Measurements from ENCODE around the gene PER2. TPM values are rescaled to one million over a fixed set of nuclear protein-coding genes. Genes with fewer than 3 reads are reported as not detected.

PER2 gene
- total and polyA plus RNA-seq, 2 donors (not counting 3 experiments of a cell fraction or from before 2014, with no cell fraction given), result 0.86 to 3.8 TPM

DNA sequence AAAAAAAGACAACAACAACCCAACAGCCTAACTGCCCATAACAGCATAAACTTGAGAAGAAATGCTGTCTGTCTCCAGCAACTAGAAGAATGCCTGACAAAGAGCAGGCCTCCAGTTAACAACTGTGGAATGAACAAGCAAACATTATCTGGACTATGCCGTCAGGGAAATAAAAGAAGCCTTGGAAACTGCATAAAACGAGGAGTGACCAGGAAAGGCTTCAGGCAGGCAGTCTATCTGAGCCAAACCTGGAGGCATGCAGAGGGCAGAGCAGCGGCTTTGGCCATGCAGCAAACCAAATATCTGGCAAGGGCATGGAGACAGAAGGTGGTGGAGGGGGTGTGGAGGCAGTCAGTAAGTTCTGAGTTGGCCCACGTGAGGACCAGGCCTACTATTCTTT lies 59.7 kb downstream of the PER2 start:
- no peak for TF ChIP-seq GATA2 (IDR thresholded peaks at IDR 0.05; ENCODE audit: insufficient read depth, insufficient read length, low read depth, low read length)
- intact Hi-C loops (cut with micrococcal nuclease) (no loop called here), dilution Hi-C loops (cut with MboI; ENCODE audit: extremely low pct_ligation_motif_present, low sequenced_read_pairs) (no loop called here)
- Histone ChIP-seq H3K9me3 (replicated peaks; ENCODE audit: control insufficient read depth, insufficient read depth, low read length) (no peaks in the 10 kb centered on the region), H2AFZ (ENCODE audit: low read depth, low read length) (no peak overlapping the region), H4K20me1 (replicated peaks; ENCODE audit: control insufficient read depth, extremely low read depth, insufficient read depth, low read length) (no peaks in the 10 kb centered on the region), H3K9me1 (replicated peaks; ENCODE audit: control insufficient read depth, extremely low read depth, insufficient read depth, low read length) (no peaks in the 10 kb centered on the region), H3K4me1 (ENCODE audit: control insufficient read depth, extremely low read depth, insufficient read depth, low read length) (no peaks in the 10 kb centered on the region), H3K79me2 (ENCODE audit: control insufficient read depth, insufficient read depth, low read length) (no peaks in the 10 kb centered on the region), H3K9ac (replicated peaks; ENCODE audit: extremely low read depth, insufficient read depth, low read length) (no peak overlapping the region), H3K4me3 (replicated peaks in 1 of 3; ENCODE audit: insufficient read depth in 1 of 3, low read depth in 1 of 3, low read length in 3 of 3) (no peak overlapping the region), H3K36me3 (ENCODE audit: control insufficient read depth in 2 of 2, extremely low read depth in 1 of 2, insufficient read depth in 2 of 2, low read length in 2 of 2) (no peaks in the 10 kb centered on the region), H3K27ac (ENCODE audit: insufficient read depth, low read depth, low read length) (no peak overlapping the region), H3K4me2 (ENCODE audit: insufficient read depth, low read length) (no peak overlapping the region), H3K27me3 (ENCODE audit: control insufficient read depth in 2 of 2, insufficient read depth in 2 of 2, low read length in 2 of 2) (peaks cover 5 to 11% of the 10 kb centered on the region in 2 experiments)
- ChIA-PET POLR2A (no interaction called here), CTCF (no interaction called here)
- DNase-seq (ENCODE audit: low read depth, low spot score) (no peak), FAIRE-seq (no peak)
- BruUV-seq (replicated peaks), result no TSS peak

DNA sequence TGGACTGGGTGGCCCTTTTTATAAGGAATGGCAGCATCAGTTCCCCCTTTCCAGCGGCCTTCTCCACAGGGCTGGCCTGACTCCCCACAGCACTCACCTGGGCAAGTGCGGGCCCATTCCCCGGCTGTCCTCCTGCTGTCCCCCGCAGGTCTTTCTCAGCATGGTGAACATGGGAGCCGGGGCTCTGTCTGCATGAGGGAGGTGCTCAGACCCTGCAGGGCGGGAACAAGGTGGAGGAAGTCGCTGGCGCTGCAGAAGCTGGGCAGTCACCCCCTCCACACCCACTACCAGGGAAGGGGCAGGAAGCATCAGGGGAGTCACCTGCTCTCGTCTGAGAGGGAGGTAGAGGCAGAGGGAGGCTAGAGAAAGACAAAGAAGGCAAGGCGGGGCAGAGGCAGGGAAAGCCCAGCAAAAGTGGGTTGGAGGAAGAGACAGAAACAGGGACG lies 60.8 kb downstream of the PER2 start:
- FAIRE-seq, result no peak
- Histone ChIP-seq H3K79me2 (ENCODE audit: control insufficient read depth, insufficient read depth, low read length) (no peaks in the 10 kb centered on the region), H3K9me1 (replicated peaks; ENCODE audit: control insufficient read depth, extremely low read depth, insufficient read depth, low read length) (no peaks in the 10 kb centered on the region), H3K27me3 (ENCODE audit: control insufficient read depth in 2 of 2, insufficient read depth in 2 of 2, low read length in 2 of 2) (peaks cover 5 to 11% of the 10 kb centered on the region in 2 experiments), H3K4me2 (ENCODE audit: insufficient read depth, low read length) (no peak overlapping the region), H3K27ac (ENCODE audit: insufficient read depth, low read depth, low read length) (no peak overlapping the region), H2AFZ (ENCODE audit: low read depth, low read length) (no peak overlapping the region), H4K20me1 (replicated peaks; ENCODE audit: control insufficient read depth, extremely low read depth, insufficient read depth, low read length) (no peaks in the 10 kb centered on the region), H3K4me3 (replicated peaks in 1 of 3; ENCODE audit: insufficient read depth in 1 of 3, low read depth in 1 of 3, low read length in 3 of 3) (no peak overlapping the region), H3K9ac (replicated peaks; ENCODE audit: extremely low read depth, insufficient read depth, low read length) (no peak overlapping the region), H3K4me1 (ENCODE audit: control insufficient read depth, extremely low read depth, insufficient read depth, low read length) (no peaks in the 10 kb centered on the region), H3K9me3 (replicated peaks; ENCODE audit: control insufficient read depth, insufficient read depth, low read length) (no peaks in the 10 kb centered on the region), H3K36me3 (ENCODE audit: control insufficient read depth in 2 of 2, extremely low read depth in 1 of 2, insufficient read depth in 2 of 2, low read length in 2 of 2) (no peaks in the 10 kb centered on the region)
- dilution Hi-C loops (cut with MboI; ENCODE audit: extremely low pct_ligation_motif_present, low sequenced_read_pairs) (no loop called here), intact Hi-C loops (cut with micrococcal nuclease) (no loop called here)
- POLR2A ChIA-PET, result no interaction called here
- no TSS peak for BruUV-seq (replicated peaks)
- DNase-seq (ENCODE audit: low read depth, low spot score), result no peak
- TF ChIP-seq GATA2 (IDR thresholded peaks at IDR 0.05; ENCODE audit: insufficient read depth, insufficient read length, low read depth, low read length), result no peak
- TF ChIP-seq, protein P1, sequence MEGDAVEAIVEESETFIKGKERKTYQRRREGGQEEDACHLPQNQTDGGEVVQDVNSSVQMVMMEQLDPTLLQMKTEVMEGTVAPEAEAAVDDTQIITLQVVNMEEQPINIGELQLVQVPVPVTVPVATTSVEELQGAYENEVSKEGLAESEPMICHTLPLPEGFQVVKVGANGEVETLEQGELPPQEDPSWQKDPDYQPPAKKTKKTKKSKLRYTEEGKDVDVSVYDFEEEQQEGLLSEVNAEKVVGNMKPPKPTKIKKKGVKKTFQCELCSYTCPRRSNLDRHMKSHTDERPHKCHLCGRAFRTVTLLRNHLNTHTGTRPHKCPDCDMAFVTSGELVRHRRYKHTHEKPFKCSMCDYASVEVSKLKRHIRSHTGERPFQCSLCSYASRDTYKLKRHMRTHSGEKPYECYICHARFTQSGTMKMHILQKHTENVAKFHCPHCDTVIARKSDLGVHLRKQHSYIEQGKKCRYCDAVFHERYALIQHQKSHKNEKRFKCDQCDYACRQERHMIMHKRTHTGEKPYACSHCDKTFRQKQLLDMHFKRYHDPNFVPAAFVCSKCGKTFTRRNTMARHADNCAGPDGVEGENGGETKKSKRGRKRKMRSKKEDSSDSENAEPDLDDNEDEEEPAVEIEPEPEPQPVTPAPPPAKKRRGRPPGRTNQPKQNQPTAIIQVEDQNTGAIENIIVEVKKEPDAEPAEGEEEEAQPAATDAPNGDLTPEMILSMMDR (IDR thresholded peaks at IDR 0.05; ENCODE audit: extremely low read depth in 1 of 2, insufficient read depth in 1 of 2, low read depth in 1 of 2, low read length in 2 of 2), result no peak
- TF ChIP-seq FOS (IDR thresholded peaks at IDR 0.05; ENCODE audit: borderline replicate concordance, insufficient read depth, low read length), result no peak
- no peak for TF ChIP-seq POLR2A (IDR thresholded peaks at IDR 0.05; ENCODE audit: low read depth, low read length)
- TF ChIP-seq EZH2 (IDR thresholded peaks at IDR 0.05; ENCODE audit: borderline replicate concordance, low read depth, low read length, severe bottlenecking), result no peak
- no peak for TF ChIP-seq JUN (IDR thresholded peaks at IDR 0.05; ENCODE audit: borderline replicate concordance, insufficient read depth, insufficient read length, low read depth)
- TF ChIP-seq, protein P2, sequence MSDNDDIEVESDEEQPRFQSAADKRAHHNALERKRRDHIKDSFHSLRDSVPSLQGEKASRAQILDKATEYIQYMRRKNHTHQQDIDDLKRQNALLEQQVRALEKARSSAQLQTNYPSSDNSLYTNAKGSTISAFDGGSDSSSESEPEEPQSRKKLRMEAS (IDR thresholded peaks at IDR 0.05; ENCODE audit: insufficient read depth, insufficient read length), result no peak
- no peak for TF ChIP-seq MYC (IDR thresholded peaks at IDR 0.05; ENCODE audit: low read depth, low read length)
- no peak for TF ChIP-seq POLR2AphosphoS5 (IDR thresholded peaks at IDR 0.05; ENCODE audit: insufficient read depth, low read depth, low read length)
- CTCF ChIA-PET, result no interaction called here
